Measurements from ENCODE around the gene ACTR8. TPM values are rescaled to one million over a fixed set of nuclear protein-coding genes. Genes with fewer than 3 reads are reported as not detected.

ACTR8 gene
- total RNA-seq, 2 experiments from 2014 or later = 29.8 to 29.9 TPM

- no peak overlapping the region for H3K4me3 Mint-ChIP-seq
- peaks cover 37% of the 10 kb centered on the region for H3K4me1 Mint-ChIP-seq
- no peak overlapping the region for H3K27ac Mint-ChIP-seq
- no peaks in the 10 kb centered on the region for H3K27me3 Mint-ChIP-seq
- DNase-seq = no peak
- peaks cover 39% of the 10 kb centered on the region for H3K36me3 Mint-ChIP-seq
- H3K9me3 Mint-ChIP-seq = no peaks in the 10 kb centered on the region
Measured at GRCh38 chr3:53885239-53885638, 3.3 kb upstream of the ACTR8 start.

- H3K36me3 Mint-ChIP-seq = peaks cover 38% of the 10 kb centered on the region
- H3K4me1 Mint-ChIP-seq = peaks cover 36% of the 10 kb centered on the region
- no peak overlapping the region for H3K27ac Mint-ChIP-seq
- DNase-seq = no peak
- no peaks in the 10 kb centered on the region for H3K27me3 Mint-ChIP-seq
- no peak overlapping the region for H3K4me3 Mint-ChIP-seq
- no peaks in the 10 kb centered on the region for H3K9me3 Mint-ChIP-seq
Measured at GRCh38 chr3:53884623-53885022, 2.7 kb upstream of the ACTR8 start.

- no peaks in the 10 kb centered on the region for H3K27me3 Mint-ChIP-seq
- DNase-seq = no peak
- H3K9me3 Mint-ChIP-seq = no peaks in the 10 kb centered on the region
- peaks cover 27% of the 10 kb centered on the region for H3K4me1 Mint-ChIP-seq
- peaks cover 33% of the 10 kb centered on the region for H3K36me3 Mint-ChIP-seq
- H3K4me3 Mint-ChIP-seq = no peak overlapping the region
- H3K27ac Mint-ChIP-seq = no peak overlapping the region
Measured at GRCh38 chr3:53883008-53883407, 1.1 kb upstream of the ACTR8 start.

- Mint-ChIP-seq H3K9me3 (no peaks in the 10 kb centered on the region), H3K4me1 (peaks cover 11% of the 10 kb centered on the region), H3K36me3 (peaks cover 28% of the 10 kb centered on the region), H3K4me3 (peak overlapping the region; percentile 99), H3K27me3 (no peaks in the 10 kb centered on the region), H3K27ac (peak overlapping the region; percentile 94)
- no peak for DNase-seq
Measured at GRCh38 chr3:53880396-53881345, 1.3 kb downstream of the ACTR8 start.

GRCh38 chr3:53865732-53866499 is 16.0 kb downstream of the ACTR8 start:
- Mint-ChIP-seq H3K36me3 (peaks cover 20% of the 10 kb centered on the region), H3K9me3 (no peaks in the 10 kb centered on the region), H3K27ac (no peak overlapping the region), H3K27me3 (no peaks in the 10 kb centered on the region), H3K4me1 (no peaks in the 10 kb centered on the region), H3K4me3 (no peak overlapping the region)
- no peak for DNase-seq

GRCh38 chr3:53863145-53863544 is 18.8 kb downstream of the ACTR8 start:
- Mint-ChIP-seq H3K27ac (no peak overlapping the region), H3K4me3 (no peak overlapping the region), H3K9me3 (no peaks in the 10 kb centered on the region), H3K27me3 (no peaks in the 10 kb centered on the region), H3K4me1 (no peaks in the 10 kb centered on the region), H3K36me3 (peaks cover 17% of the 10 kb centered on the region)
- DNase-seq = no peak

- H3K9me3 Mint-ChIP-seq = no peaks in the 10 kb centered on the region
- DNase-seq = no peak
- H3K4me3 Mint-ChIP-seq = no peak overlapping the region
- no peak overlapping the region for H3K27ac Mint-ChIP-seq
- no peaks in the 10 kb centered on the region for H3K27me3 Mint-ChIP-seq
- no peaks in the 10 kb centered on the region for H3K4me1 Mint-ChIP-seq
- peaks cover 13% of the 10 kb centered on the region for H3K36me3 Mint-ChIP-seq
Measured at GRCh38 chr3:53862241-53862640, 19.7 kb downstream of the ACTR8 start.

GRCh38 chr3:53860196-53860595 is 21.8 kb downstream of the ACTR8 start:
- Mint-ChIP-seq H3K27me3 (no peaks in the 10 kb centered on the region), H3K36me3 (peaks cover 13% of the 10 kb centered on the region), H3K27ac (no peak overlapping the region), H3K4me1 (no peaks in the 10 kb centered on the region), H3K9me3 (no peaks in the 10 kb centered on the region), H3K4me3 (no peak overlapping the region)
- DNase-seq = no peak

- Mint-ChIP-seq H3K4me1 (no peaks in the 10 kb centered on the region), H3K27me3 (no peaks in the 10 kb centered on the region), H3K27ac (no peak overlapping the region), H3K36me3 (peaks cover 11% of the 10 kb centered on the region), H3K9me3 (no peaks in the 10 kb centered on the region), H3K4me3 (no peak overlapping the region)
- DNase-seq = no peak
Measured at GRCh38 chr3:53859178-53859577, 22.8 kb downstream of the ACTR8 start.

GRCh38 chr3:53858096-53858741 is 23.7 kb downstream of the ACTR8 start:
- Mint-ChIP-seq H3K36me3 (peaks cover 11% of the 10 kb centered on the region), H3K27me3 (no peaks in the 10 kb centered on the region), H3K9me3 (no peaks in the 10 kb centered on the region), H3K27ac (no peak overlapping the region), H3K4me3 (no peak overlapping the region), H3K4me1 (no peaks in the 10 kb centered on the region)
- no peak for DNase-seq

- H3K4me1 Mint-ChIP-seq = no peaks in the 10 kb centered on the region
- no peak overlapping the region for H3K27ac Mint-ChIP-seq
- no peak for DNase-seq
- H3K27me3 Mint-ChIP-seq = no peaks in the 10 kb centered on the region
- no peaks in the 10 kb centered on the region for H3K9me3 Mint-ChIP-seq
- H3K4me3 Mint-ChIP-seq = no peak overlapping the region
- peaks cover 7% of the 10 kb centered on the region for H3K36me3 Mint-ChIP-seq
Measured at GRCh38 chr3:53856964-53857363, 25.0 kb downstream of the ACTR8 start.

- no peak for DNase-seq
- H3K36me3 Mint-ChIP-seq = no peaks in the 10 kb centered on the region
- no peaks in the 10 kb centered on the region for H3K4me1 Mint-ChIP-seq
- no peak overlapping the region for H3K4me3 Mint-ChIP-seq
- H3K27me3 Mint-ChIP-seq = peaks cover 28% of the 10 kb centered on the region
- no peak overlapping the region for H3K27ac Mint-ChIP-seq
- H3K9me3 Mint-ChIP-seq = no peaks in the 10 kb centered on the region
Measured at GRCh38 chr3:53850895-53851294, 31.1 kb downstream of the ACTR8 start.

- Mint-ChIP-seq H3K4me3 (no peak overlapping the region), H3K9me3 (no peaks in the 10 kb centered on the region), H3K27ac (no peak overlapping the region), H3K36me3 (no peaks in the 10 kb centered on the region), H3K27me3 (peaks cover 37% of the 10 kb centered on the region), H3K4me1 (no peaks in the 10 kb centered on the region)
- no peak for DNase-seq
Measured at GRCh38 chr3:53849916-53850315, 32.0 kb downstream of the ACTR8 start.

- H3K27ac Mint-ChIP-seq = no peak overlapping the region
- H3K36me3 Mint-ChIP-seq = no peaks in the 10 kb centered on the region
- H3K4me3 Mint-ChIP-seq = peak overlapping the region; percentile 57
- DNase-seq = no peak
- no peaks in the 10 kb centered on the region for H3K9me3 Mint-ChIP-seq
- no peaks in the 10 kb centered on the region for H3K4me1 Mint-ChIP-seq
- peaks cover 58% of the 10 kb centered on the region for H3K27me3 Mint-ChIP-seq
Measured at GRCh38 chr3:53846851-53847155, 35.1 kb downstream of the ACTR8 start.

- Mint-ChIP-seq H3K4me1 (no peaks in the 10 kb centered on the region), H3K27me3 (peaks cover 58% of the 10 kb centered on the region), H3K36me3 (no peaks in the 10 kb centered on the region), H3K27ac (no peak within 1 kb of the TSS), H3K9me3 (no peaks in the 10 kb centered on the region), H3K4me3 (peak within 1 kb of the TSS; percentile 57)
- DNase-seq = peak; percentile 28
Measured at GRCh38 chr3:53846134-53846850, 35.7 kb downstream of the ACTR8 start, which contains the start of the genes CHDH and IL17RB. Gene CHDH, minus strand, starts transcription at chr3:53846419. Its CDS starts 22,411 bp downstream, at chr3:53824008. Gene IL17RB, plus strand, starts transcription at chr3:53846568. Its CDS starts 21 bp downstream, at chr3:53846589.
